ENCODE results near the gene TUNAR.

Gene TUNAR

GRCh38 chr14:95910628-95911027 is 34.0 kb downstream of the TUNAR start:
- POLR2A ChIA-PET: no interaction called here
- TF ChIP-seq CTCF (IDR thresholded peaks at IDR 0.05; ENCODE audit: insufficient read depth, low read length, missing control alignments): no peak
- CTCF ChIA-PET: no interaction called here
- no peak overlapping the region for H3K4me3 ChIP-seq (ENCODE audit: low read depth, low read length)
- DNase-seq (ENCODE audit: low read depth, low spot score): no peak

GRCh38 chr14:95911456-95911855 is 34.8 kb downstream of the TUNAR start:
- no peak for TF ChIP-seq CTCF (IDR thresholded peaks at IDR 0.05; ENCODE audit: insufficient read depth, low read length, missing control alignments)
- H3K4me3 ChIP-seq (ENCODE audit: low read depth, low read length): no peak overlapping the region
- POLR2A ChIA-PET: no interaction called here
- CTCF ChIA-PET: no interaction called here
- DNase-seq (ENCODE audit: low read depth, low spot score): no peak

- CTCF ChIA-PET: no interaction called here
- no peak overlapping the region for H3K4me3 ChIP-seq (ENCODE audit: low read depth, low read length)
- POLR2A ChIA-PET: no interaction called here
- no peak for DNase-seq (ENCODE audit: low read depth, low spot score)
- TF ChIP-seq CTCF (IDR thresholded peaks at IDR 0.05; ENCODE audit: insufficient read depth, low read length, missing control alignments): no peak
Measured at GRCh38 chr14:95915330-95915729, 38.7 kb downstream of the TUNAR start.

- H3K4me3 ChIP-seq (ENCODE audit: low read depth, low read length): no peak overlapping the region
- no peak for TF ChIP-seq CTCF (IDR thresholded peaks at IDR 0.05; ENCODE audit: insufficient read depth, low read length, missing control alignments)
- CTCF ChIA-PET: no interaction called here
Measured at GRCh38 chr14:95918466-95918865, 41.8 kb downstream of the TUNAR start.

GRCh38 chr14:95920769-95921438 is 44.3 kb downstream of the TUNAR start:
- no peak for TF ChIP-seq CTCF (IDR thresholded peaks at IDR 0.05; ENCODE audit: insufficient read depth, low read length, missing control alignments)
- H3K4me3 ChIP-seq (ENCODE audit: low read depth, low read length): no peak overlapping the region
- ChIA-PET POLR2A (no interaction called here), CTCF (no interaction called here)
- no peak for DNase-seq (ENCODE audit: low read depth, low spot score)

More at GRCh38 chr14:95918466-95918865, 41.8 kb downstream of the TUNAR start:
- POLR2A ChIA-PET: no interaction called here
- DNase-seq (ENCODE audit: low read depth, low spot score): no peak

- no peak overlapping the region for H3K4me3 ChIP-seq (ENCODE audit: low read depth, low read length)
- TF ChIP-seq CTCF (IDR thresholded peaks at IDR 0.05; ENCODE audit: insufficient read depth, low read length, missing control alignments): no peak
- ChIA-PET POLR2A (no interaction called here), CTCF (no interaction called here)
- no peak for DNase-seq (ENCODE audit: low read depth, low spot score)
Measured at GRCh38 chr14:95922080-95922479, 45.4 kb downstream of the TUNAR start.

Data from AG04449 (cell line).